CD4-positive, alpha-beta T cell (primary cell): ENCODE measurements around the gene PRKAR1B. TPM values are rescaled to one million over a fixed set of nuclear protein-coding genes. Genes with fewer than 3 reads are reported as not detected.

Experiments used
- ATAC-seq: fragments of 200-7000 bp; cut with Tn5 transposase; one replicate; pipeline ENCODE4 v1.10.0; 2022; ENCODE audit warnings: mild to moderate bottlenecking; ENCODE audit not compliant: poor library complexity
- CTCF ChIA-PET: fragments of 350-600 bp; sonication (Branson Sonifier 250); formaldehyde crosslinking; loops from one replicate; lab custom pipeline; 2021; ENCODE audit warnings: antibody characterized with exemption, inconsistent platforms; lab: Charles Lee
- POLR2A ChIA-PET: fragments of 350-600 bp; sonication (Branson Sonifier 250); formaldehyde crosslinking; loops from one replicate; lab custom pipeline; 2021; ENCODE audit warnings: antibody characterized with exemption, inconsistent platforms; lab: Charles Lee
- DNase-seq, 14 experiments: peaks; one replicate each; pipeline ENCODE4 v3.0.0-alpha.2; 2013 to 2020; ENCODE audit warnings: mixed read lengths in 2 of 14
- H3K27ac ChIP-seq, 2 donors: one replicate each; pipeline versions ENCODE4 v1.5.1 to v1.7.0; 2013; ENCODE audit warnings: low read length in 2 of 2, low read depth in 1 of 2, mild to moderate bottlenecking in 1 of 2
- H3K27me3 ChIP-seq, 2 experiments: 1 replicate in 1 of 2; 2 replicates in 1 of 2; pipeline versions ENCODE4 v1.6.1 to v1.7.0; 2013; ENCODE audit warnings: low read length in 2 of 2, control low read depth in 1 of 2, mild to moderate bottlenecking in 1 of 2, moderate library complexity in 1 of 2; ENCODE audit not compliant: insufficient read depth in 2 of 2, control insufficient read depth in 1 of 2
- H3K36me3 ChIP-seq: one replicate; pipeline ENCODE4 v1.6.1; 2013; ENCODE audit warnings: low read length, control low read depth; ENCODE audit not compliant: insufficient read depth
- H3K4me1 ChIP-seq: one replicate; pipeline ENCODE4 v1.6.1; 2013; ENCODE audit warnings: low read length, control low read depth; ENCODE audit not compliant: insufficient read depth
- H3K4me3 ChIP-seq: one replicate; pipeline ENCODE4 v1.5.1; 2013; ENCODE audit warnings: mild to moderate bottlenecking, low read length, moderate library complexity
- H3K9me3 ChIP-seq, 2 experiments: 1 replicate in 1 of 2; 2 replicates in 1 of 2; pipeline versions ENCODE4 v1.6.1 to v1.7.0; 2013; ENCODE audit warnings: low read length in 2 of 2, mild to moderate bottlenecking in 2 of 2, control low read depth in 1 of 2, moderate library complexity in 1 of 2; ENCODE audit not compliant: control insufficient read depth in 1 of 2, insufficient read depth in 1 of 2
- H3K27ac Mint-ChIP-seq: one replicate; pipeline ENCODE4 v1.8.0; 2020; ENCODE audit warnings: mixed read lengths
- H3K27me3 Mint-ChIP-seq: one replicate; pipeline ENCODE4 v1.8.0; 2021; ENCODE audit warnings: mixed read lengths
- H3K36me3 Mint-ChIP-seq: one replicate; pipeline ENCODE4 v1.8.0; 2021; ENCODE audit warnings: low read depth, mixed read lengths
- H3K4me1 Mint-ChIP-seq: one replicate; pipeline ENCODE4 v1.8.0; 2021; ENCODE audit warnings: low read depth, mixed read lengths
- H3K4me3 Mint-ChIP-seq: one replicate; pipeline ENCODE4 v1.8.0; 2020; ENCODE audit warnings: mild to moderate bottlenecking, mixed read lengths
- H3K9me3 Mint-ChIP-seq: one replicate; pipeline ENCODE4 v1.8.0; 2020; ENCODE audit warnings: mixed read lengths
- CTCF ChIP-seq: fragments of 200-600 bp; IDR thresholded peaks from one replicate; pipeline ENCODE4 v1.8.0; 2022; ENCODE audit warnings: antibody characterized with exemption, mild to moderate bottlenecking
- intact Hi-C, 2 experiments: fragments of 100-400 bp; cut with DNase I in 1 of 2; cut with micrococcal nuclease in 1 of 2; formaldehyde crosslinking; loops; one replicate each; pipeline versions ENCODE4 v1.15.1 to v1.9.0; 2023 to 2025; cut with DNase I, micrococcal nuclease
- total RNA-seq, 174 experiments: library from RNA in 2 of 174; stranded (reverse) in 2 of 174; gene quantifications; one replicate each; pipeline ENCODE4 v1.2.3 and lab custom pipeline; 2021 to 2026

Gene PRKAR1B
- total RNA-seq, 2 experiments from 2014 or later: 18.8 to 19.5 TPM

- Mint-ChIP-seq H3K27me3 (peaks cover 5% of the 10 kb centered on the region), H3K9me3 (no peaks in the 10 kb centered on the region), H3K36me3 (no peaks in the 10 kb centered on the region), H3K4me3 (no peak overlapping the region), H3K27ac (no peak overlapping the region), H3K4me1 (no peaks in the 10 kb centered on the region)
- no peaks in the 10 kb centered on the region for H3K36me3 ChIP-seq
- ChIA-PET POLR2A (no interaction called here), CTCF (no interaction called here)
- H3K4me1 ChIP-seq: no peaks in the 10 kb centered on the region
- no peak for TF ChIP-seq CTCF
- no peak overlapping the region for H3K4me3 ChIP-seq
- ATAC-seq (no peak), DNase-seq (no peak)
- peaks cover 0 to 30% of the 10 kb centered on the region in 2 experiments for H3K9me3 ChIP-seq
- no peaks in the 10 kb centered on the region for H3K27me3 ChIP-seq
- intact Hi-C loops: no loop called here
- H3K27ac ChIP-seq: no peak overlapping the region
Measured at GRCh38 chr7:538764-539685, 188.1 kb downstream of the PRKAR1B start.

- Mint-ChIP-seq H3K4me3 (no peak overlapping the region), H3K27me3 (peaks cover 5% of the 10 kb centered on the region)
- no peak for ATAC-seq
Measured at GRCh38 chr7:537911-538634, 189.0 kb downstream of the PRKAR1B start.

GRCh38 chr7:536231-536630 is 190.8 kb downstream of the PRKAR1B start:
- H3K4me3 ChIP-seq: no peak overlapping the region
- ChIA-PET POLR2A (no interaction called here), CTCF (no interaction called here)
- H3K4me1 ChIP-seq: no peaks in the 10 kb centered on the region
- peaks cover 0 to 24% of the 10 kb centered on the region in 2 experiments for H3K9me3 ChIP-seq
- H3K27me3 ChIP-seq: no peaks in the 10 kb centered on the region
- ATAC-seq: no peak
- no peak for DNase-seq
- no peak overlapping the region for H3K27ac ChIP-seq
- no peaks in the 10 kb centered on the region for H3K9me3 Mint-ChIP-seq
- no peaks in the 10 kb centered on the region for H3K36me3 ChIP-seq
- TF ChIP-seq CTCF: no peak
- intact Hi-C loops: no loop called here
- no peak overlapping the region for H3K27ac Mint-ChIP-seq
- H3K4me3 Mint-ChIP-seq: no peak overlapping the region
- peaks cover 5% of the 10 kb centered on the region for H3K27me3 Mint-ChIP-seq
- no peaks in the 10 kb centered on the region for H3K4me1 Mint-ChIP-seq
- H3K36me3 Mint-ChIP-seq: no peaks in the 10 kb centered on the region

More at GRCh38 chr7:537911-538634, 189.0 kb downstream of the PRKAR1B start:
- CTCF ChIA-PET: no interaction called here
- H3K9me3 ChIP-seq: peaks cover 0 to 30% of the 10 kb centered on the region in 2 experiments
- H3K27me3 ChIP-seq: no peaks in the 10 kb centered on the region
- no peak overlapping the region for H3K27ac ChIP-seq
- DNase-seq: no peak
- Mint-ChIP-seq H3K9me3 (no peaks in the 10 kb centered on the region), H3K36me3 (no peaks in the 10 kb centered on the region), H3K27ac (no peak overlapping the region), H3K4me1 (no peaks in the 10 kb centered on the region)
- no peaks in the 10 kb centered on the region for H3K36me3 ChIP-seq
- intact Hi-C loops: no loop called here
- no peaks in the 10 kb centered on the region for H3K4me1 ChIP-seq
- POLR2A ChIA-PET: no interaction called here
- H3K4me3 ChIP-seq: no peak overlapping the region
- TF ChIP-seq CTCF: no peak
